HG02885 (cell line): ENCODE measurements around the gene SEPSECS.

Experiments used
- ATAC-seq: cut with Tn5 transposase; IDR thresholded peaks from one replicate; pipeline ENCODE4 v1.9.1; 2021; ENCODE audit warnings: mild to moderate bottlenecking; ENCODE audit not compliant: unreplicated experiment, poor library complexity

The SEPSECS gene

DNA sequence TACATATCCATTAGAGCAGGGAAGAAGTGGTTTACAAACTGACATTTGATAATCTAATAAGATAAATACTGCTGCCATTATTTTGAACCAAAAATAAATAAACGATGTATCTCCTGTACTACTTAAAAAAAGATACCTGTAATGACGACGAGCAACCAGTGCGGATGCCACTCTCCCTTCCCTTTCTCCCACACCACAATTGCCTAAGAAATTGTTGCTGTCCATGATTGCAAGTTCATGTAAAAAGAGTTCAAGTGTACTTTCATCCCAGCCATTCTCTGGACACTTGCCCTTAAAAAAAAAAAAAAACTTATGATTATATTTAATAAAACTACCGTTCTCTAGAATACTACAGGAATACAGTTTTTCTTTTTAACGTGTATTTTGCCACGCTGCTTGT, 1.4 kb downstream of the SEPSECS start:
- ATAC-seq: no peak

DNA sequence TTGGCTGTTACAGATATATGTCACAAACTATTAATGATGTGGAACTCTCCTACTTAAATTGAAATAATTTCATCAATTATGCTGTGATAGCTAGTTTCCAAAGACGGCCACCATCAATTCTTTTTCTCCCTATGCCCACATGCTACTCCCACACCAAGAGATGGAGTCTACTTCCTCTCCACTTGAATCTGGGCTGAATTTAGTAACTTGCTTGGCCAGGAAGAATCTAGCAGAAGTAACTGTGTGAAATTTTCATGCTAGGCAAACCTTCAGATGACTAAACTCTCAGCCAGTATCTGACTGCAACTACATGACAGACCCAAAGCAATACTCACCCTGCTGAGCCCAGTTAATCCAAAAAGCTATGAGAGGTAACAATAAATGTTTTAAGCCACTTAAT, 3.2 kb downstream of the SEPSECS start:
- no peak for ATAC-seq

DNA sequence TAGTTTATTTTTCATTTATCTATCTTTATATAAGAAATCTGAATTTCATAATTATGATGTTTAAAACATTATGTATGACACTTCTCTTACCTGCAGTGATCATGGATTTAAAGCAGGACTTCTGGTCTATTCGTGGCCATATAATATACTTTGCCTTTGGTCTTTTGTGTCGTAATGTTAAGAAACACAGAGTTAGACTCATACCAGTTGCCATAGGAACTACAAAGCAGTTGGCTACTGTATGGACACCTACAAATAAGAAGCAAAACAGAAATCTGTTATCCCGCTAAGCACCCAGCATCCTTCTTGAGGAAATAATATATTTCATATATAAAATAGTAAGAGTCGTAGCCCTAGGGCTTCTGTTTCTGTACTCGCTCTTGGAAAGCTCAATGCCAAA, 4.3 kb downstream of the SEPSECS start:
- ATAC-seq: no peak

DNA sequence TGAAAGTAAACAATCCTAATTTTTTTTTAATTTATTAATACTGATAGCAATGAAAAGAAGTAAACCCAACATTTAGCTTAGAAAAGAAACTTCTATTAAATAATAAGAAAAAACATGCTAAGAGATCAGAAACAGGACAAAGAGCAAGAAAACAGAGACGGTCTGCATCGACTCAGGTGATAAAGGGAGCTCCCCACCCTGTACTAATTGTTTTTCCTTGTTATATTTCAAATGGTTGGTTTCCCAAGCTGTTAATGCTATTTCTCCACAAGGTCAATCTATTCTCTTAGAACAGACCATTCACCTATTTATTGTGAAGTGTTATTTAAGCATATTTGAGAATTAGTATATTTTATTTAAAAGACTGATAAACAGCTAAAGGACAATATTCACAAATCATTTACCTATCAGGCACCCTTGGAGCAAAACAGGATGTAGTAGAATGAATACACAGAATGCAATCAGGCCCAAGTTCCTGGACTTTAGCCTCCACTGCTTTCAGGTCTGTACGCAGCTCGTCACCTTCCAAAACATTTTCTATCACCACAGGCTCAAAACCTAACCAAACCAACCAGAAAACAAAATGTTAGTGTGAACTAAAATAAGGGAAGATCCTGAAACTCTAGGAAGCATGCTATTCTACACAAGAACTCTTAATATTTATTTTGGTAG, 5.5 kb downstream of the SEPSECS start:
- ATAC-seq: no peak

DNA sequence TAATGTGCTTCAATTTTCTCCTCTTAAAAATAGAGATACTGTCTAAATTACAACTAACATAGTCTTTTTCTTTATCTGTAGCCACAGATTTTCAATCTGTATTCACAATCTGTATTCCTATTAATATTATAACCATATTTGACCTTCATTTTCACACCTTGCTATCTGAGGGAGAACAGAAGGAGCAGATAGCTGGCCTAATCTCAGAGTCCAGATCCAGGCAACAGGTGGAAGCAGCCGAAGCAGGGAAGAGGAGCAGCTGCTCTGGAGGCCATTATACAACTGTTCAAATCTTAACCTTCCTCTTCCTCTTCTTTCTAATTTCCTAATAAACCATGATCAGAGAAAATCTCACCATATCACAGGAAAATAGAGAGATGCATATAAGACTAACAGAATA, 14.2 kb downstream of the SEPSECS start:
- no peak for ATAC-seq

DNA sequence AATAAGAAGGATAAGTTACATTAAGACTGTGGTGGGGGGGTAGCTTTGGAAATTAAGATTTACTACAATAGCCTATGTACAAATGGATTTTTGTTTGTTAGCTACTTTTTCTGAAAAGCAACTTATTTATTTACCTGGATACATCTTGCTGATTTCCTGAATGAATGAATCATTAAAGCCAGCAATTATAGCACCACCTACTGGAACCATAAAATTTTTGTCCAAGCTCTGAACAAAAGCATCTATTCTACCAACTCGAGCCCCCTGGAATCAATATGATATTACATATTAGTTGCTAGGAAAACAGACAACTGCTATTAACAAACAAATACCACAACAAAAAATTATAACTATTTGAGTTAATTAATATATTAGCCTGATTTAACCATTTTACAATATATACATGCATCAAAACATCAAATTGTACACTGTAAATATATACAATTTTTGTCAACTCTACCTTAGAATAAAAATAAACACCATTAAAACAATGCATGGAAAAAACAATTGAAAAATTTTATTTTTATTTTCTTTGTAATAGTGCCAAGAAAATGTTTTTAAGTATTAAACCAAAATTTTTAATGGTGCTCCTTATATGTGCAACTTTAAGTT, 15.3 kb downstream of the SEPSECS start:
- ATAC-seq: no peak

DNA sequence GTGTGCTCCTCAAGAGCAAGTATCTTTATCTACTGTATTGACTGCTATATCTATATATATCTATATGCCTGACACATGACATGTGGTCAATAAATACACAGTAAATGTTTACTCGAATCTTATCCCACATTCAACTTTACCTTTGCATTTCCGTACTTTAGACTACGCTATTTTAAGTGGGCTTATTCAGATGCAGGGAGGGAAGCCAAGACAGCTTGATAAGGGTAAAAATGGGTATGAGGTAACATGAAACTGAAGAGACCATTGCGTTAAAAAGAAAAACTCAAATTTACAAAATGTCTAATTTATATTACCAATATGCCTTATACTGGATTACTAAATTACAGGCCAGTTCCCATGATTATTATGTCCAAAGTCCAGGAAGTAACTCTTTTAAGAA, 17.8 kb downstream of the SEPSECS start:
- no peak for ATAC-seq

DNA sequence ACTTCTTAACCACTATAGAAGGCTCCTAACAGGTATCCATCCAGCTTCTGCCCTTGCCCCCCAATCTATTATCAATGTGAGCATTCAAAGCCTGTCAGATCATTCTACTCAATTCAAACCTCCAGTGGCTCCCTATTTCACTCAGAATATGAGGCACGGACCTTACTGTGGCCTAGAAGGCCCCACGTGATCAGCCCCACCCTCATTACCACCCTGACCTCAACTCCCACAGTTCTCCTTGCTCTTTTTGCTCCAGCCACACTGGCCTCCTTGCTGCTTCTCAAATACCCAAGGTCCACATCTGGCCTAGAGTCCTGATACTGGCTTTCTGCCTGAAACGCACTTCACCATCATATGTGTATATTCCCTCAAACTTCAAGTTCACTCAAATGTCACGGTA, 18.7 kb downstream of the SEPSECS start:
- no peak for ATAC-seq

DNA sequence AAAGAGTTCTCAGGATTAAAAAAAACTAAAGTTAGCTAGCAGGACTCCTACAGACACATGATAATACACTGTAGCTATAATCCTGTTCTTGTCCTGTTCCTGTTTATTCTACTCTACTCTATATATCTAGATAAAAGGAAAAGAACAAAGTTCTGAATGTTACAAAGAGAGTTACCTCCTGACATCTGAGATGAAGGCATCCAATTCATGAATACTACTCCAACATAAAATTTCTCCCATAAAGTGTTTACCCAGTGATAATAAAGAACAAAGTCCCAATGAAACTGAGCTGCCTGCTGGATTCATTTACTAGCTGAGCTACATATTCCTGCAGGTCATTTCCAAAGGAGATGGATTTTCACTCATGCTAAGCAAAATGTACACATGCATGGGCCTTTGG, 27.1 kb downstream of the SEPSECS start:
- no peak for ATAC-seq

DNA sequence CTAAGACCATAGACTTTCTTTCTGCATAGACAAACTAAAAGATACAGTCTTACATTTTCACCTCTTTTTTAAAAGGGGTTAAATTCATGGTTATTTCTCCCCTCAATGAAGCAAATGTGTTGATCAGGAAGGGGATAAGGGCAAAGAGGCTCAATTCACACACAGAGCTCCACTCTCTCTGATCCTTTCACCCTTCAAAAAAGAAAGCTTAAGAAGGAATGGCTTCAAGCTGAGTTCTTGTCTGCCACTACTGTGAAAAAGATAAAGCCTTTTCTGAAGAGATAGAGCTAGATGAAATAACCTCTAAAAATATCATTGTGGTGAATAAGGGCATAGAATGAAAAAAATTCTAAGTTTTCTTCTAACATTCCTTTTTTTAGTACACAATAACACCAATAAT, 28.3 kb downstream of the SEPSECS start:
- ATAC-seq: no peak

DNA sequence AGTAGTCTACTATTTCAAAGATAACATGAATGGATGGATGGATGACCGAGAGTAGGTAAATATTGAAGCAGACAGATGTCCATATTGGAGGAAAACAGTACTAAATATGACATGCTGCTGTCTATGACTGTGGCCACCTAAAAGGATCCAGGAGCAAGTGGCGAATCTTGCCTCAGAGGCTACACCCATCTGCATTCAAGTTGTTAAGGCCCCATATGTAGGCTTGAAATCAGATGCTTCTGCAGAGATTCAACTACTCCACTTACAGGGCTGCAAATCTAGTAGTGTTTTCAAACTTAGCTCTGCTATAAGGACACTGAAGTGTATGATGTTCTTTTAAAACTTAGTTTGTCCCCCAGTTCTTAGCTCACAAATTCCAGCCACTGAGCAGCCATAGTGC, 28.9 kb downstream of the SEPSECS start:
- ATAC-seq: no peak

DNA sequence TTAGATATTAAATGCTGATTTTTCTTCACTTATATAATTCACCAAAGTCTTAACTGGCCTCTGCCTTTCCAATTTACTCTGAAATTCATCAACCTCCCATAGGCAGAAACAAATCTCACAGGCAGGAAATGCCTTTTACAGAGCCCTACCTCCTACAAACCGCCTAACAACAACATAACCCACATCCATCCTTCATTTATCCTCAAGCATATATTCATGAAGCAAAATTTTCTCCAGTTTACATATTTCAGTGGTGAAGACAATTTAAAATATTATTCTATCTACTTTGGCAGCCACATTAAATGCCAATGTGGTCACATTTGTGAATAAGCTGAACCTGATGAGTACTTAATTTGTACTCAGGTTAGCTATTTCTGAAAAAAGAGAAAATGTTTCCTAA, 30.3 kb downstream of the SEPSECS start:
- no peak for ATAC-seq

DNA sequence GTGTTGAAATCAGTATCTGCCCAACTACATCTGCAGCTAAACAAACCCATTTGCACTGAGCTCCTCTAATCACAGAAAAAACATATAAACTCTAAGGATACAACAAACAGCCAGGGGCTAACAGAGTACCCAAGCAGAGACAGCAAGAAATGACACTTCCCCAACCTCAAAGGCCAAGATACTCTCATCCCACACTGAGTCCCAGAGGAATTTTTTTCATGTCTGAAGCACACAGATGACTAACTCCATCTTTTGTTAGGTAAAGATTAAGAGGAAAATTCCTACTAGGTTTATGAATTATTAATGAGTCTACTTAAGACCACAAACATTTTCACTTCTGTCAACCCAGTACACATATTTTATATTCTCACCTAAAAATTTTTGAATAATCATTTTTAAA, 31.6 kb downstream of the SEPSECS start:
- ATAC-seq: no peak

DNA sequence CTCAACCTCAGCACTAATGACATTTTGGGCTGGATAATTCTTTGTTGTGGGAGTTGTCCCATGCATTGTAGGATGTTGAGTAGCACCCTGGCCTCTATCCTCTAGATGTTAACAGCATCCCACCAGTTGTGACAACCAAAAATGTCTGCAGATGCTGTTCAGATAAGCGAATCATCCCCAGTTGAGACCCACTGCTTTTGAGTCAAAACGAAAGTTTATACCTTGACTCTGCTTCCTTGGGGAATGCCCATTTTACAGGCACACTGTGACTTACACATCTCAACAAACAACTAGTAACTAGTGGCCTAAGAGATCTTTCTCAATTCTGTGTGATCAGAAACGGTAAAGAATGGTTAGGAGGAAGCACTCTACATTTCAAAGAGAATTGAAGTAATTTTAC, 37.0 kb downstream of the SEPSECS start:
- ATAC-seq: peak; percentile 98

DNA sequence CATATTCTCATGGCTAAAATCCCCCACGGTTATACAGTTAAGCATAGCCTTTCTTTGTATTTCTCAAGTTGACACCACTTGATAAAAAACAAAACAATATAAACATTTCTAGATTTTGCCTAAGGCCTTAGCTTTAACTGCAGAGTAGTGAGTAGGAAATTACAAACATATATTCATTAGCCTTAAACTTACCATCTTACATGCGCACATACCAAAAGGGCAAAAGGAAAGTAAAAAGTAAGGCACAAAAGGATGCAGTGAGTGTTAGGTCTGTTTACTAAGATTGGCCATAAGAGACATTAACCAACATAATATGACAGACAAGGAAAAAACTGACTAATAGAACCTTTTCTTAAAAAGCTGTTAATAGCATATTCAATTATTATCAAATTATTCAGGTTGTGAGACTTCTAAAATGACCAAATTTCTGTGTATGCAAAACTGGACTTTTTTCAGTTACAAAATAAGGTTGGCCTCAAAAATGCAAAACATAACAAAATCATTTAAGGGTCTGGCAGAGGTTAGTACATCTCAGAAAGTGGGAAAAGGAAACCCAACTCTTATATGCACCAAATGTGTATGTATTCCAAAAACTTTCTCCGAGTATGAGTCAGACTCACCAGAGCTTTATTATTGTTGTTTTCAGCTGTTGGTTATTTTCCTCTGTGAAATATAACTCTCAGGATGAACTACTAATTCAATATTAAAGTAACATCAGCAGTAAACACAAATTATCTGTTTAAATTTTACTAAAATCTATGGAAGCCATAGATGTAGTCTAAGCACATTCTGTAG, 39.9 kb downstream of the SEPSECS start:
- no peak for ATAC-seq

DNA sequence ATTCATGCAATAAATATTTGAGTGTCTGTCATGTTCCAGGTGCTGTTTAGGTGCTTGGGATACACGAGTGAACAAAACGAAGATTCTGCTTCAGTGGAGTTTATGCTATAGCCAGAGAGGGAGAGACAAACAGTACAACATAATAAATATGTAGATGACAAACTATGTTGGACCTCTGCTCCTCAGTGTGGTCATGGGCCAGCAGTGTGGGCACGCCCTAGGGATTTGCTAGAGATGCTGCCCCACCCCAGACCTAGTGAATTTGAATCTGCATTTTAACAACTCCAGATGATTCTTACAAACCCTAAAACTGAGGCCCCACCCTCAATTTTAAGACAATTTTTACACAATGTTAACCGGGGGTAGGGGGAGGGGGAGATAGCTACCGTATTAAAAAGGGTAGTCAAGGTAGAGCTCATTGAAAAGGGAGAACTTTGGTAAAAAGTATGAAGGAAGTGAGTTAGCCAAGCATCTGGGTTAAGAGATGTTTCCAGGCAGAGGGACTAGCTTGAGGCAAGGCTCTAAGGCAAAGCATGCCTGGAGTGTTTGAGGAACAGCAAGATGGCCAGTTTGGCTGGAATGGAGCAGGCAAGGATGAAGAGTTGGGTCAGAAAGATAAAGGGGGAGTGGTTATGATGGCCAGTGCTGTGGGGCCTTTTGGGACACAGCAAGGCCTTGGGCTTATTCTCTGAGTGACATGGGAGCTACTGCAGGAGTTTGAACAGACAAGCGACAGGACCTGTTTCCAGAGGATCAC, 42.4 kb downstream of the SEPSECS start:
- ATAC-seq: no peak

DNA sequence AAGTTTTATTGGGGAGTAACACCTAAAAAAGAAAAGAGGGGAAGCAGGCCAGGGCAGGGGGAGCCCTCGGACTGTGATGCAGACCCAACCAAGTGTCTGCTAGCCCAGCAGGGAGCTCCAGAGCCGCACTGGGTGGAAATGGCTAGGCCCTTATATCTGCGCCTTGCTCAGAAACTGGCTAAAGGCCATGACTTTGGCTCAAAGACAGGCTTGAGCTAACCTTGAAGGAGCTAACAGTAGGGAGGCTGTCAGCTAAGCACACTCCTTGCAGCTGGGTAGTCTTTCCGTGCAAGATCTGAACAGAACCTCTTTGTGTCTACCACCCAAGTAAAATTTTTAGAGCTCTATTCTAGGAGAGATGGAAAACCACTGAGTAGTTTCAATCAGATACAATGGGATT, 43.0 kb downstream of the SEPSECS start:
- ATAC-seq: no peak

DNA sequence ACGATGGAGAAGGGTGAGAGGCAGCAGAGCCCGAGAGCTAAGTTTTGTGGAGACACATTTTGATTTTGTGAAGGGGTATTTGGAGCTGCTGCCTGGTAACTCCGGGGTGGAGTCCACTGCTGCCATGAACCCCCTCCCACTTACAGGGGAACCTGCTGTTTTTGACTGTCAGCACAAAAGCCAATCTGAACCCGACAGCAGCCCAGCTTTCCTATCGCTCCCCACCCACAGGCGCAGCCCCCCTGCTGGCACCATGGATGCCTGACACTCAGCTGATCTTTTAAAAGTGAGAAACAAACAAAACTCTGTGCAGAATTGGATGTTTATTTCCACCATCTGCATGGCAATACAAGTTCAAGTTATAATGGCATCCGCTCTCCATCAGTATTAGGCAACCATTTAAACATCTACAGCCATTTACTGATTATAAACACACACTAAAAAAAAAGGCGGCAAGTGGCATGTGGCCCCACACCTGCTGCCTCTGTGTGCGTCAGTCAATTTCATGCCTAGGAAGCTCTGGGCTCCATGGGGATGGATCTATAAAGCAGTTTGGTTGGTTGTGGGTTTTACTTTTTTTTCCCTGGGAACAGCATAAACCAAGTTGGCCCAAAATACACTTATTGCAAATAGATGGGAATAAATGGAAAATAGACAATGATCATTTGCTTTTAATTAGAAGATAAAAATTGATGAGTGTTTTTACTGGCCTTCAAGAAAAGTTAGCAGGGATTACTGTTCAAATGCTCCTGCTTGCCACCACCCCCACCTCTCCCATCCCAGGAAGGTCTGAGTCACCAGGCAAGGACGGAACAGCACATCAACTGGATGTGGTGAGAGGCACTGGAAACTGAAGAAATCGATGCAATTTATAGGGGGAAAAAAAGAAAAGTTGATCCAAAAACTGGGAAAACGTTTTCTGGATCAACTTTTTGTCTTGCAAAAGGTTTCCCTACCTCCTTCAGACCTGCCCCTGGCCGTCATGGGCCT, 46.0 kb downstream of the SEPSECS start:
- no peak for ATAC-seq

DNA sequence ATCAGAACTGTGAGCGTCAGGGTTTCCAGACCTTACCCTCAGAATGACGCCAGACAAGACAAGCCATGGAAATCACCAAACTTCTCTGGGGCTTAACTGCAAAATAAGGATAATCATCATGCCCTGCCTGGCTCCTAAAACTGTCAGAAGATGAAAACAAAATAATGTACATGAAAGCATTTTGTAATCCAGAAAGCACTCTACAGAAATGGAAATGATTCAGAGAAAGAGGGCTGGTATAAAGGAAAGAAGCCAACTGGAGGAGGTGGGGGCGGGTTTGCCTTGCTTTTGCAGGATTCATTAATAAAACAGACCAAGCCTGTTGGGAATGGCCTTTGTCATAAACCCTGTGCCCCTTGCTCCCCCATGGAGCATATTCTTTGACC, 47.3 kb downstream of the SEPSECS start:
- no peak for ATAC-seq
